ENCODE results near the gene VSTM2L.
A peak's percentile ranks its signal among the peaks of the same experiment; 100 is the strongest.

VSTM2L gene

DNA sequence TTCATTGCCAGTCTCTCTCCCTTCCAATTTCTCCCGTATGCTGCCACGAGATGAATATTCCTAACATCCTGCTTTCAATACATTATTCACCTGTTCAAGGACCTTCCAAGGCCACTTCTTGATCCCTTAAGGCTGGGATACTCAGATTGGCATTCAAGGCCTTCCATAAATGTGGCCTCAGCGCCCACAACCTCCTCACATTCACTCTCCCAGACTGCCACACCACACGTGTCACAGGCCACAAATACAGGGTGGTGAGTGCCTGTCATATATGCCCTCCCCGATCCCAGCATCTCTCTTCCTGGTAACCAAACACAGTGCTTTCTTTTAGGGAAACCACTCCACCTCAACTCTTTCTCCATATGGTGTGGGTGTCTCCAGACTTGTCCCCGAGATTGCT, 74.9 kb downstream of the VSTM2L start:
- DNase-seq = peak in 1 of 42 donors; percentile 34
- intact Hi-C loops (cut with DNase I) = no loop called here

DNA sequence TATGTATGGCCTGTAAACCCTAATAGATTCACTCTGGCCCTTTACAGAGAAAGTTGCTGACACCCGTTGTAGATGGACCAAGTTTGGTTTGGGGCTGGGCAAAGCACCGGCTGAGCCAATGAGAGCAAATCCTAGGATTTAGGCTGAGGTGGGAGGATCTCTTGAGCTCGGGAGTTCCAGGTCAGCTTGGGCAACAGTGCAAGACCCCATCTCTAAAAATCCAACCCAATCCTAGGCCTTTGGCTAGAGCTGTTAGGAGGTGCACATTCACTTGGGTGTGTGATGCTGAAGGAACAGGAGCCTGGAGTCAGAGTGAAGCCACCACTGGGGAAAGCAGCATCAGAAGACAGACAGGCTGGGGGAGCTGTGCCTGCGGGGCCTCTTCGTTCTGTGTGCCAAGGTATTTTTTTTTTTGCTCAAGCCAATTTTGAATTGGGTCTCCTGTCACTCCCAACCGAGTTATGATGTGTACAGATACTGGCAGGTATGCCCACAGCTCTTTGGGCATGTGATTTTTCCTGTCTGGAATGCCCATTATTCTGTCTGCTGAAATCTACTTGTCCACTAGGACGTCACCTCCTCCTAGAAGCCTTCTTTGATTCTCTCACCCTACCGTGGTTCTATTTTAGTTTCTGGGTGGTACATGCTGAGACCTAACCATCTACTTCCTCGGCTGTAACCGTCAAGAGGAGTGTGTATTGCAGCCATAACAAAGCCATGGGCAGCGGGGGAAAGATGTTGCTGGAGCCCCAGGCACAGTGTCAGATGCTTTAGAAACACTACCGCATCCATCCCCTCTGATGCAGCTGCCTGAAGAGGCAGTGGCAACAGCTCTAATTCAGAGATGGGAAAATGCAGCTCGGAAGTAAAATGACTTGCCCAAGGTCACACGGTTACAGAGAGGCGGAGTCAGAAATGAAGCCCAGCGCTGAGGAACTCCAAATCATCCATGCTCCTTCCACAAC, 76.4 kb downstream of the VSTM2L start:
- DNase-seq = no peak
- intact Hi-C loops (cut with DNase I) = no loop called here

DNA sequence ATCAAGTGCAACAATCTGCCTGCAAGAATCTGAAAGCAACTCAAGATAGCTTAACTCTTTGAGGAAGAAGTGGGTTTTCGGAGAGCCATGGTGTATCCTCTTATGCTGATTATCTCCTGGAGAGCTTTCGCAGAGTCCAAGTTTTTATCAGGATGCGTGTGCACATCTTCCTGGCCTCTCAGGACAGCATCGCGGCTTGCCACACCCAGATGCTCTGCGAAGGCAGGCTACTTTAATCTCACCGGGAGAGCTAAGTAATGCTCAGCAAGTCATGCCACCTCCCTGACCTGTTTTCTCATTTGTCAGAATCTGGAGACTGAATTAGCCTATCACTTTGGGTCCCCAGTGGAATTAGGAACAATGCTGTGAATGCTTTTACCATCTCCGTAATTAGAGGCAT, 77.5 kb downstream of the VSTM2L start:
- intact Hi-C loops (cut with DNase I) = no loop called here
- DNase-seq = no peak

DNA sequence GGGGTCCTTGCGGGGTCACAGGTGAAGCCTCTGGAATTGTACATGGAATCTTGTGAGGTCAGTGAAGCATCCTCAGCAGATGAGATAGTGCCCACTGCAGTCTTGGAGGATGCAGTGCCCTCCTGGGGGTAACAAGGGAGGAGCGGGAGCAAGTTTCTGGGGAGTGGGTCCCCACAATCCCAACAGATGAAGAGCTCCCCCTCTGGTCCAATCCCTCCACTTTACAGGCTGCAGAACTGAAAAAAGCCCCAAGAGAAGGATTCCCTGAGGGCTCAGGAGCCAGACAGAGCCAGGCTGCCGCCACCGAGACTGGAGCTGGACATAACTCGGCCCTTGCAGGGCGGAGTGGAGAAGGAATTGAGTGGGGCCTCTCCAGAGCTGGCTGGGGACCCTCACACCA, 77.9 kb downstream of the VSTM2L start:
- intact Hi-C loops (cut with DNase I) = no loop called here
- DNase-seq = no peak

DNA sequence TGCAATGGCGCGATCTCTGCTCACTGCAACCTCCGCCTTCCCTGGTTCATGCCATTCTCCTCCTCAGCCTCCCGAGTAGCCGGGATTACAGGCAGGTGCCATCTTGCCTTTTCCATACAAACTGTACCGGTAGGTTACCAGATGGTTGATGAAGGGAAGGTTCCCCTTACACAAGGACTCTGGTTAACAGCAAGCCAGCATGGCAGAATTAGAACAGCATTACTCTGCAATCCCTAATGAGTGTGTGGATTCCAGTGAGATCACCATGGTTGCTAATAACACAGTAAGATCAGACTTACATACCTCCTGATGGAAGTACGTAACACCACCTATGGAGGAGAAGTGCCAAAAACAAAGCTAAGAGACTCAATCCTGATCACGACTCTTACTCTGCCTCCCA, 78.6 kb downstream of the VSTM2L start:
- no peak for DNase-seq
- intact Hi-C loops (cut with DNase I) = no loop called here

DNA sequence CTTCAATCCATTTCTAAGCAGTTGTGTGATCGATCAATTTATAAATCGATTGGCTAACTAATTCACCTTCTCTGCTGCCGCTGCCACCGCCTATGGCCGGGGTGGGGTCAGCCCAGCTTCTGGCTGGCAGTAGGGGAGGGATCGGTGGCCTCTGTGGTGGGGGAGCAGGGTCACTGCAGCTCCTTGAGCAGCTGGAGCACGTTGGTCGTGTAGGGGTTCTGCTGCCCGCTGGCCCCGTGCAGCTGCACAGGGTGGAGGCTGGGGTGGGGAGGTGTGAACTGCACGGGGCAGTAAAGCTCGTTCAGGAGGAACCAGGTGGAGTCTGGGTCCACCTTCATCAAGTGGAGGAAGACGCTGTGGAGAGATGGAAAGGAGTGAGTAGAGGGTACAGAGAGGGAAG, 80.4 kb downstream of the VSTM2L start:
- DNase-seq = no peak
- intact Hi-C loops (cut with DNase I) = no loop called here

DNA sequence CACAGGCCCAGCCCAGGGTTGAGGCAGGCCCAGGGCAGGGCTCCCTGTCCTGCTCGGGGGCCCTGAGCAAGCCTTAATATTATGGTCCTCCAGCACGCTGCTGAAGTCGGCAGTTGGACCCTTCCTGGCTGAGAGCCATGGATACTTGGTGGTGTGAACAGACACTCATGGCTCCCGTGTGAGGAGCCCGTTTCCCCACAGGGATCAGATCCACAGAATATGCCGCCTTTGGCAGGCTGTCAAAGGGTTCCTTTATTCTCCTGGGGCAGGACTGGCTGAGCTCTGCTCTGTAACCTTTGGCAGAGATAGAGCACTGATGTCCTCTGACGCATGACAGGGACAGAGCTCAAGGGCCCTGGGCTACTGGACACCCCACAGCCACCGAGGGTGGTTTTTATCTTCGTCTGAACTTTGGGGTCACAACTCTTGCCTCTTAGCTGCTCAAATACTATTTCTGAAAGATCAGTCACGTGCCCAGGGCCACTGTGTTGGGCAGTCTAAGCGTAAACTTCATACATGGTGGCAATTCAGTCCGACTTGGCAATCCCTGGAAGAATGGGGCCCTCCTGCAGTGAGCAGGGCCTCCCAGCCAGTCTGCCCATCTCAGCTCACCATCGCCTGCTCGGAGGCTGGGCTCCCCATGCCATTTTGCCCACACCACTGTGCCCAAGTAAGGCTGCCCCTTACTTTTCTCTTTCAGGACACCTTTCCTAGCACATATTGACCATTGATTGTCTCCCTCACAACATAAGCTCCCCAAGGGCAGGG, 81.3 kb downstream of the VSTM2L start:
- intact Hi-C loops (cut with DNase I) = no loop called here
- peak in 22 of 42 donors; percentile 23 to 82 (median 56) for DNase-seq

DNA sequence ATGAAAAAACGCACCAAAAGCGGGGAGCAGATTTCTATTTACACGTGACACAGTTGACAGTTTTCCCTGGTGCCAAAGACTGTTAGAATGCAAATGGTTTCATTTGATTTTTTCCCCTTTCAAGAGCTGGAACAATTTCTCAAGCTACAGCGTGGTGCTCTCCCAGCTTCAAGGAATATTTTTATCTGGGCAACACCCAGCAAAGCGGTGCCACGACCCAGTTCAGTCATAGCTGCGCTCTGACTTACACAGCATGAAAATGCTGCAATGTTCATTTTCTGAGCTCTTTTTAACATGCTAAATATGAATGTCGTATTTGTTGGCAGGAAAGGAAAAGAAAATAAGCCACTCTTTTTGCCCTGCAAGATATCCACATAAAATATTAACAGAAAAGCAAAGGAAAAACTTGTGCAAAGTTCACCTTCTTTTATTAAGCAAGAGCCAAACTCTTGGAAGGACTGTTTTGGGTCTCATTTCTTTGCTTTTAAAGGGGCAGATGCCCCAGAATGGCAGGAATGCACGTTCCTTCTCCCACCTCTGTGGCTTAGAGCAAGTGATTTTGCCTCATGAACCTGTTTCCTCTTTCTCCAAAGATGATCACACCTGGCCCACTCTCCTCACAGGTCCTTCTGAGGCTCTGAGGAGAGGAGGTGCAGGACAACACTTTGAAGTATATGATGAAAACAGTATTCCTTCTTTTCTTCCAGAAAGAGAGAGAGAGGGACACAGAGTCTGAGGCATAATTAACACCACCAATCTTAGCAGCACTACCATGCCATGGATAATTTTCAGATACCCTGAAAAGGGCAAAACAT, 83.3 kb downstream of the VSTM2L start:
- DNase-seq = peak in 28 of 42 donors; percentile 35 to 84 (median 58)
- intact Hi-C loops (cut with DNase I) = no loop called here

DNA sequence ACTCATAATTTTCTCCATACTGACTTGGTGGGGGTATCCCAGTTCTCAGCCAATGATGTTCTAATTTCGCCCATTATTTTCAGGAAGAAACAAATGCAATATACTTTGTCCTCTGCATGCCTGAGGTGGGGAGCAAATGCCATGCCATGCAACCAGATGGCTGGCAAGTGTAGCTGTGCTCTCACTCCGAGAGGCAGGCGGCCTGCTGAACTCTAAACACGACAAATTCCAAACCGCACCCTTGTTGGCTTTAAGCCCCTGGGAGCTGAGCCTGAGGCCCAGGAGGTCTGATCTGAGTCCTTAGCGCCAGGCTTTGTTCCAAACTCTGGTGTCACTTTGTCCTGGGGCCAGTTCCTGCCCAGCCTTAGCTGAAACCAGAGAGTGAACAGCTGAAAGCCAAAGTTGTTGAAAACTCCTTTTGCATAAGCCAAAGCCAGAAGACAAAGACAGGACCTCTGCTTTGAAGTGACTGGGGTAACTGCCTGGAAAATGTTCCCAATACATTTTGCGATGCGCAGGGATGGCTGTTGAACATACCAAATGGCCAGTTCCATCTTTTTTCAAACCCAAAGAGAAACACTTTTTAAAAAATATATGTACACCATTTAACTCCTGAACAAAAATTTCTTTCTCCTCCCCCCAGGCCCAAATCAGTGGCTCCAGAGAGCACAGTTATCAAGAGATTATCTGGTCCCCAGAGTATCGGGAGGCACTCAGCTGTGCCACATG, 84.1 kb downstream of the VSTM2L start:
- DNase-seq = peak in 16 of 42 donors; percentile 16 to 71 (median 46)
- intact Hi-C loops (cut with DNase I) = no loop called here

DNA sequence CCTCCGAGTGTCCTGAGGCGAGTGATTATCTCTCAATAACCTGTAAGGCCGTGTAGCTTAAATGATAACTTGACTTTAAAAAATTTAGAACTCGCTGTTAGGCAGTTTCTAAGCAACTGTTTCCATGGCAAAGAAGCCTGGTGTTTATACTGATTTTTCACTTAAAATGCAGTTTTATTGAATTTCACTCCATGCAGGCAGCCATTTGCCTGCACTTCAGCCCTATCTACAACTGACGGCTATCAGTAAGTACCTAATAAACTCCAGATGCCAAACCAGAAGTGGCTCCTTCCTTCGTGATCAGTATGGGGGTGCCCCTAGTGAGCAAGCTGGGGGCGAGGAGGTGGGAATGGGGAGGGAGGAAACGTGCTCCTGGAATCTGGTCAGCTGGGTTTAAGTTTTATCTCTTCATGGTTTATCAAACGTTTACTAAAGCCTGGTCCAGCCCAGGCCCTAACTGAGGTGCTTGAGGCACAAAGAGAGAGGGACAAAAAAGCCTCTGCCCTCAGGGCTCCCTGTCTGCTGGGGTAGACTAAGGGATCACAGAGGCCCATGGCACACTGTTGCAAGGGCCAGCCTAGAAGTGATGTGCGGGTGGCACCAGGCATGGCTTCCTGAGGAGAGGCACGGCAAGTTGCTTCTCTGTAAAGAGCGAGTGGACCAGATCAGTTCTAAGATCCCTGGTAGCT, 84.8 kb downstream of the VSTM2L start:
- intact Hi-C loops (cut with DNase I) = no loop called here
- DNase-seq = peak in 1 of 42 donors; percentile 11

DNA sequence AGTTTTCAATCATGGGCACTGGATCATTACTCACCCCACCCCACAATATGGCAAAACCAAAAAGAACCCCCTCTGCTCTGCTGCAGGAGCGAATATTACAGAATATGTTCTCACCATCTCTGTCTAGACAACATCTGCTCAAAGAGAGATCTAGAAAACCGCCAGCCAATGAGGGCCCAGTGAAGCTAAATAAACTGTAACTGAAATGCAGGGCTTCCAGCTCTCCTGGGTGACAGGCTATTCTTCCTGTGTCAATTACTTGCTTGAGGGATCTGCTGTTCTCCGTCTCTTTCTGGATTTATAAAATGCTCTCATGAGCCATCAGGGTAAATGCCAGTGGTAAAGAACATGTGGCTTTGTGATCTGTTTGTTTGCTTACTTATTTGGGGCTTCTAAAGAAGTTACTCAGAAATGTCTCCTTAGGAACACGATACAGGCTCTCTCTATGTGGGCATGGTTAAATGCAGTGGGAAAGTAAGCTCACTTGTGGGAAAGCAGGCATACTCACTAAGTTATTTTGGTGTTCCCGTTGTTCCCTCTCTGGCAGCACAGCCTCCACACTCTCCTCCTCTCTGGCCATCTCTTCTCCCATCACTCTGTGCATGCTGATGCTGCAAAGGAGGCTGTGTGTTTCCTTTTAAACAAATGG, 85.5 kb downstream of the VSTM2L start:
- intact Hi-C loops (cut with DNase I) = no loop called here
- no peak for DNase-seq

DNA sequence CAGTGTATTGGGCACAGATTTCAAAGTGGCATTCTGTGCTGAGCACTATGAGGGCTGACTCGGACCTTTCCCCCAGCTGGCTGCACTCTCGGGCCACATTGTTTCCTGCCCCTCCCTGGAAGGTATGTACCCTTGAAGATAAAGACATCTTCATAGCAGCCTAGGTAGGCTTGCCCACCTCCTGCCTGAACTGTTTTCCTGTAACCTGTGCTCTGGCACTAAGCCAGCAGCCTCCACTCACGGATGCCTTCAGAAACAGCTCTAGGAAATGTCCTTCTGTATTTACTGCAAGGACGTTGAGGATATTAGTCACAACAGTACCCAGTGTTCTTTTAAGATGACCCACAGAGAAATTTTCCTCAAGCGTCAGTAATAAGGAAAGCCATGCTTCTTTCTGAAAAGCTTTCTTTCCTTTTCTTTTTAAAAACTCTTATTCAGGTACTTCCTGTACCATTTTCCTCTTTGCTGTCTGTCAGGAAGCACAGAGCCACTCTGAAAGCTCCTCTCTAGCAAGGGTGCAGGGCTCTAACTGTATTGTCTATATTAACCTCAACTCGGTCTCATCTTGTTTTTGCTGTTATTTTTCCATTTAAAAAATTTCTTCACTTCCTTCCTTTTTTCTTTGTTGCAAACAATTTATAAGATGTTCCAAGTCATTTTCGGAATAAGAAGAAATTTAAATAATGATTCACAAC, 86.8 kb downstream of the VSTM2L start:
- peak in 2 of 42 donors; percentile 15 to 34 for DNase-seq
- intact Hi-C loops (cut with DNase I) = loop anchor here (10.0 kb wide), 1 partner anchor 425 kb away; no protein-coding TSS in a partner anchor

DNA sequence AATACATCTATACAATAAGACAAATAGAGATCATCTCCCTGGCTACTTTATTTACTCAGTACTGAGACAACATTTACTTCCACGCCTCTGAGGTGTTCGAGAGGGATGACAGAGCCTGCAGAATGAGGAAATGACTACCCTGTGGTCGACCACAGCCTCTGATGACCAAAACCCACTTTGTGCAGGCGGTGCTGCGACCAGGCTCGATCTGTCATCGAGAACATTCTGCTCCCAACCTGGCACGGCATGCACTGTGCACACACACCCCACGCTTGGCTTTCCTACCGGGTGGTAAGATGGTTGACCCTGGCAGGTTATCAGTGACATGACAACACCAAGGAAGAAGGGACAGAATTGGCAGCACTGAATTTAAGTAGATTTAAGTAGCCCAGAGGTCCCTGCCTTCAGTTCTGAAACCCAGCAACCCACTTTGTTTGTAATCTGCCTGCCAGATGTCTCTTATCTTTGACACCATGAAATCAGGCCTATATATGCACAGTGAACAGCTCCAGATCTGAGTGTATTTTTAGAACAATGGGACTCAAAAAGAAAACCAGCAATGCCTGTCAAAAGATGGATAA, 87.7 kb downstream of the VSTM2L start:
- DNase-seq = peak in 2 of 42 donors; percentile 16 to 53
- intact Hi-C loops (cut with DNase I) = loop anchor here (10.0 kb wide), 1 partner anchor 426 kb away; no protein-coding TSS in a partner anchor

DNA sequence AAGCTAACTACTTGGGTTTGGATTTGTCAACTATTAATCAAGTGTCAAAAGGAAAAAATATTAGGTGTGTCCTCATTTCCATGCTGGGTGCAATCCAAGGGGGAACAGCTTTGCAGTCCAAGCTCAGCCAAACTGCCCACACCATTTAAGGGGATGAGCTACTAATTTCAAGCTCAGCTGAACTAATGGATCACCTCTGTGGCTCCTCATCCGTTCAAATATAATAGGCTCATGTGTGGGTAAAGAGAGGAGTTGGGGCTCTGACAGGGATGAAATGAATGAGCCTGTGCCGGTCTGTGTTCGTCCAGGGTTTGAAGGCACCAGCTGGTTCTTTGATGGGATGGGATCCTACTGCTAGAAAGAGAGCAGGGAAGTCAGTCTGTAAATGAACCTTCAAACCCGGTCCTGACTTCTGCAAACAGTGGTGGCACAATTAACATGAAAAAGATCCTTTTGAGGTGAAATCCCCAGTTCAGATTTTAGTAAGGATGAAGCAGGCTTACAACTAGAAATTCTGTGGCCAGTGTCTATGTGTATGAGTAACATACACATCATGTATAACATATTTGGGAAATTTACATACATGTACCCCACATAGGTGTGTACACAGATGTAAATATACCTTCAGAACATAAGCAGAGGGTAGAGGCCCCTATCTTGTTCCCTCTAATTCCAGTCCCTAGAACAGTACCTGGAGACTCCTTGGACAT, 88.4 kb downstream of the VSTM2L start:
- DNase-seq = no peak
- intact Hi-C loops (cut with DNase I) = loop anchor here (10.0 kb wide), 1 partner anchor 427 kb away; no protein-coding TSS in a partner anchor

DNA sequence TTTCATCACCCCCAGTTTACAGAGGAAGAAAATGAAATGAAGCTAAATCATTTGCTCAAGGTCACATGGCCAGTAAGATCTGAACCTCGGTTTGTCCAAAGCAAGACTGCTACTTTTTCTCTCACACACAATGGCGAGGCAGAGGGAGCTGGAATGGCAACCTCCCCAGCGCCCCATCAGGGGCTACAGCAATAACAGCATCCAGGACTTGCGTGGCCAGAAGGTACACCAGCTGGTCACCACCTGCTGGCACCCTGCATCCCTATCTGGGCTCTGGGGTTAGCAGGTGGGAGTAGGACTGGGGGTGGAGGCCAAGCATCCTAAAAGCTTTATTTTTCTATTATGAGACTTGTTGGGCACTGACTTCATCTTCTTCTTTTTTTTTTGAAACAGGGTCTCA, 89.0 kb downstream of the VSTM2L start:
- DNase-seq = no peak
- intact Hi-C loops (cut with DNase I) = loop anchor here (10.0 kb wide), 1 partner anchor 427 kb away; no protein-coding TSS in a partner anchor
